Ovary (tissue), 3 donors: ENCODE data around the gene MAN1A2.

Experiments
- CTCF ChIP-seq, 3 donors: fragments of 450-650 bp in 2 of 3; fragments of 200-600 bp in 1 of 3; IDR thresholded peaks; one replicate each; pipeline versions ENCODE4 v1.5.1 to v1.8.0; 2016 to 2022; ENCODE audit warnings: antibody characterized with exemption in 3 of 3, mild to moderate bottlenecking in 1 of 3
- POLR2A ChIP-seq: fragments of 450-650 bp; IDR thresholded peaks from one replicate; pipeline ENCODE4 v1.6.1; 2017; ENCODE audit warnings: antibody characterized with exemption, mild to moderate bottlenecking, moderate library complexity
- donor health status: DM: no; HTN: no; CAD: no.

DNA sequence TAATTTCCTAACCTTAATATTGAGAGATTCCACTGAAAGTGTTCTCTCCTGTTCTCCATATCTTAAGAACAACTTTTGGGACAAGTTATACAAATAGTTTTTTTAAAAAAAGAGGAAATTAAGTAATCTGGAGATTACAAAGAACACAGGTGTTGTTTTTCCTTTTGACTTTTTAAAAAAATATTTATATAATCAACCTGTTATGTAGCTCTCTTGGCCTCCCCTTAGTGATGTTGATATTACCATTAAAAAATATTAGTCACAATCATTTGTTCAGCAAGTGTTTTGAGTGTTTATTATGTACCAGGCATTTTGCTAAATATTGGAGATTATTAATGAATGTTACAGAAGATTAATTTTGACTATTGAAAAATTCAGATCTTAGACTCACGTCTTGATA is 8.1 kb downstream of the MAN1A2 start:
- no peak for TF ChIP-seq CTCF (IDR thresholded peaks at IDR 0.05)
- no peak for TF ChIP-seq POLR2A
